Measurements from ENCODE around the gene RANBP2. TPM values are rescaled to one million over a fixed set of nuclear protein-coding genes. Genes with fewer than 3 reads are reported as not detected.
A peak's percentile ranks its signal among the peaks of the same experiment; 100 is the strongest.
"Not testable (repeated sequence)": the region's sequence is repeated elsewhere in the genome, so short reads cannot be mapped to it uniquely, and the experiment has no call there.

Gene RANBP2
- total RNA-seq (2021): 87.2 and 91.4 TPM in 2 replicates
- long read RNA-seq, partial matches to known transcripts: 79 of 103 reads
- long read RNA-seq, other reads (novel, unspliced or antisense): 24 of 103 reads

DNA sequence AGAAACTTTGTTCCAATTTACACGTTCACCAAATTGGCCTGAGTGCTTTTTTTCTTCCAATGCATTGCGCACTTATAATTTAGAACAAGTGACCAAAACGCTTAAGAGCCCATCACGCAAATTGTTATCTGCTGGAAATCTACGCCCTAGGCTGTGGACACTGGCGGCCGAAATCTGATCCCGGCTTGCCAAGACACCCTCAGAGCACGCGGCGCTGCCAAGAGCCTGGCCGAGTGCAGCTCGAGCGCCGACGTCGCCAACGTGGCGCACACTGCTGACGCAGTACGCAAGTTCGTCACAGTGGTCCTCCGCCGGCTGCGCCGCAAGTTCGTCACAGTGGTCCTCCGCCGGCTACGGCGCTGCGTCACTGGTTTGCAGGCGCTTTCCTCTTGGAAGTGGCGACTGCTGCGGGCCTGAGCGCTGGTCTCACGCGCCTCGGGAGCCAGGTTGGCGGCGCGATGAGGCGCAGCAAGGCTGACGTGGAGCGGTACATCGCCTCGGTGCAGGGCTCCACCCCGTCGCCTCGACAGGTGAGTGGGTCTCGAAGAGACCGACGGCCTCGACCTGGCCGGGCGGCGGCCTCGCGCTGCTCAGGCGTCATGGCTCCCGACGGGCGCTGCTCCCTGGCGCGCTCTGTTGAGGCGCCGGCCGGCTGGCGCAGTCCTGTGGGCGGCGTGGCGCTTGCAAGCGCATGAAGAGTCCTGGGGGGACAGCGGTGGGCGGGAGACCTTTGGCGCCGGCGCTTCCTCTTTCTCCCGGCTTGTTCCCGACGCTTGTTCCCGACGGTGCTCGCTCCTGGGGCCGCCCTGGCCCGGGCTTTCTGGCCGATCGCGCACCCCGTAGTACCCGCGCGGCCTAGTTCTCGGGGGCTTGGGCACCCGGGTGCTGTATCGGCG lies at the start of gene RANBP2:
RANBP2 (plus strand) TSS at position 334 of the 896 bp plus-strand sequence; CDS start at position 459, 125 bp downstream.
- H2BK120ac ChIP-seq (ENCODE audit: low read depth, low read length, poor library complexity, severe bottlenecking): peak within 1 kb of the TSS; percentile 62
- H3T11ph ChIP-seq (ENCODE audit: low read length): no peak within 1 kb of the TSS
- H2AFZ ChIP-seq (ENCODE audit: low read length): no peak within 1 kb of the TSS
- no peak within 1 kb of the TSS; the same call in 1 of the 2 replicates for H3K4ac ChIP-seq (ENCODE audit: low read depth, low read length)
- DNase-seq: peak; percentile 97
- H3K14ac ChIP-seq (ENCODE audit: insufficient read depth, low read length): peak within 1 kb of the TSS; percentile 99
- H4K91ac ChIP-seq (ENCODE audit: insufficient read length, low read depth, low read length): no peak within 1 kb of the TSS
- H4K8ac ChIP-seq (replicated peaks; ENCODE audit: insufficient read length, low read depth, low read length): no peak within 1 kb of the TSS
- Mint-ChIP-seq H3K27ac (peak within 1 kb of the TSS; percentile 85 to 99 (median 96); a peak in 6 of 7 replicates), H3K4me1 (peaks cover 12 to 13% of the 10 kb centered on the region in 2 experiments), H3K36me3 (ENCODE audit: insufficient read depth in 1 of 3, low read depth in 3 of 3) (no peaks in the 10 kb centered on the region; a peak in 3 of 7 replicates), H3K27me3 (ENCODE audit: low read depth) (no peaks in the 10 kb centered on the region), H3K4me3 (peak within 1 kb of the TSS; percentile 78 to 84), H3K9me3 (no peaks in the 10 kb centered on the region)
- no peaks in the 10 kb centered on the region for H3K79me1 ChIP-seq (ENCODE audit: insufficient read depth, low read depth, low read length, poor library complexity, severe bottlenecking)
- no peak within 1 kb of the TSS for H3K23ac ChIP-seq (ENCODE audit: insufficient read length, low read depth, low read length)
- H3K79me2 ChIP-seq (ENCODE audit: insufficient read depth, low read length): peaks cover 8% of the 10 kb centered on the region; the same call in 1 of the 2 replicates
- H2BK5ac ChIP-seq (ENCODE audit: insufficient read length, low read length): no peak within 1 kb of the TSS
- no peak within 1 kb of the TSS for H2BK12ac ChIP-seq (ENCODE audit: insufficient read length, low read depth, low read length)
- no peak within 1 kb of the TSS for H3K27ac ChIP-seq (ENCODE audit: insufficient read length, low read depth, low read length)
- no peaks in the 10 kb centered on the region for H3K4me1 ChIP-seq (ENCODE audit: insufficient read depth, low read length)
- no peaks in the 10 kb centered on the region for H4K20me1 ChIP-seq (ENCODE audit: control insufficient read depth, insufficient read depth, insufficient read length)
- H2BK15ac ChIP-seq (ENCODE audit: low read depth, low read length): no peak within 1 kb of the TSS
- no peaks in the 10 kb centered on the region for H3K27me3 ChIP-seq (ENCODE audit: insufficient read depth, low read length)
- H3K56ac ChIP-seq (ENCODE audit: insufficient read length, low read depth, low read length): no peak within 1 kb of the TSS
- WGBS (ENCODE audit: extremely low coverage, insufficient read length, low lambda C conversion rate): no CpG with 5 or more reads among the region's 97 CpGs
- H3K9me3 ChIP-seq (ENCODE audit: control insufficient read depth, low read depth, low read length): no peaks in the 10 kb centered on the region
- H2BK20ac ChIP-seq (ENCODE audit: low read depth, low read length, poor library complexity, severe bottlenecking): no peak within 1 kb of the TSS
- peak within 1 kb of the TSS; percentile 97 for H3K18ac ChIP-seq (ENCODE audit: insufficient read length, low read depth, low read length)
- H3K4me2 ChIP-seq (ENCODE audit: insufficient read depth, insufficient read length, low read length): peak within 1 kb of the TSS; percentile 40
- TF ChIP-seq, protein P1, sequence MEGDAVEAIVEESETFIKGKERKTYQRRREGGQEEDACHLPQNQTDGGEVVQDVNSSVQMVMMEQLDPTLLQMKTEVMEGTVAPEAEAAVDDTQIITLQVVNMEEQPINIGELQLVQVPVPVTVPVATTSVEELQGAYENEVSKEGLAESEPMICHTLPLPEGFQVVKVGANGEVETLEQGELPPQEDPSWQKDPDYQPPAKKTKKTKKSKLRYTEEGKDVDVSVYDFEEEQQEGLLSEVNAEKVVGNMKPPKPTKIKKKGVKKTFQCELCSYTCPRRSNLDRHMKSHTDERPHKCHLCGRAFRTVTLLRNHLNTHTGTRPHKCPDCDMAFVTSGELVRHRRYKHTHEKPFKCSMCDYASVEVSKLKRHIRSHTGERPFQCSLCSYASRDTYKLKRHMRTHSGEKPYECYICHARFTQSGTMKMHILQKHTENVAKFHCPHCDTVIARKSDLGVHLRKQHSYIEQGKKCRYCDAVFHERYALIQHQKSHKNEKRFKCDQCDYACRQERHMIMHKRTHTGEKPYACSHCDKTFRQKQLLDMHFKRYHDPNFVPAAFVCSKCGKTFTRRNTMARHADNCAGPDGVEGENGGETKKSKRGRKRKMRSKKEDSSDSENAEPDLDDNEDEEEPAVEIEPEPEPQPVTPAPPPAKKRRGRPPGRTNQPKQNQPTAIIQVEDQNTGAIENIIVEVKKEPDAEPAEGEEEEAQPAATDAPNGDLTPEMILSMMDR (conservative IDR thresholded peaks at IDR 0.05): no peak
- H3K23me2 ChIP-seq (ENCODE audit: insufficient read length, low read depth, low read length, poor library complexity, severe bottlenecking): no peaks in the 10 kb centered on the region
- no peak within 1 kb of the TSS for H4K5ac ChIP-seq (ENCODE audit: insufficient read length, low read depth, low read length)
- peak within 1 kb of the TSS; percentile 92 for H3K9ac ChIP-seq (ENCODE audit: extremely low read depth, insufficient read length, low read length)
- no peak within 1 kb of the TSS for H2AK5ac ChIP-seq (ENCODE audit: insufficient read length, low read length)

DNA sequence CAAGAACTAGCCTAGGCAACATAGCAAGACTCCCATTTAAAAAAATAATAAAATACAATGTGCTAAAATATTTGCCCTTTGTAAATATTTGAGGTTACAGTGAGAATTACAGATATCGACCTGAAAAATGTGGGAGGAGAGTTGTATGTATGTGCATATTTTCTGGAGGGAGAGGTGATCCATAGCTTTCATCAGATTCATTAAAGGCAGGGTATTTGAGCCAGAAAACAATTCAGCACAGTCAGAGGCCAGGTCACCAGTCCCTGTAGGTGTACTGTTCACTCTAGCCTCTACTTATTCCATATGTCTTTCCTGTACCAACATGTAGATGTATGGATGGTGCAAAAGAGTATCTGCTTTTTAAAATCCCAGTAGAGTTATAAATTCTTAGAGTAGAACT lies 49.0 kb upstream of the RANBP2 start:
- not testable (repeated sequence) for H4K5ac ChIP-seq (ENCODE audit: insufficient read length, low read depth, low read length); H3K27me3 Mint-ChIP-seq (ENCODE audit: low read depth); H3K9ac ChIP-seq (ENCODE audit: extremely low read depth, insufficient read length, low read length)

More for the DNA sequence above, 49.0 kb upstream of the RANBP2 start:
- not testable (repeated sequence) for H3K4me1 Mint-ChIP-seq; H2AFZ ChIP-seq (ENCODE audit: low read length); H3K23ac ChIP-seq (ENCODE audit: insufficient read length, low read depth, low read length); H2BK120ac ChIP-seq (ENCODE audit: low read depth, low read length, poor library complexity, severe bottlenecking); H2BK20ac ChIP-seq (ENCODE audit: low read depth, low read length, poor library complexity, severe bottlenecking); DNase-seq; H3K18ac ChIP-seq (ENCODE audit: insufficient read length, low read depth, low read length); H3K27me3 ChIP-seq (ENCODE audit: insufficient read depth, low read length); H3K36me3 Mint-ChIP-seq (ENCODE audit: insufficient read depth in 1 of 3, low read depth in 3 of 3); H2AK5ac ChIP-seq (ENCODE audit: insufficient read length, low read length); H3K79me2 ChIP-seq (ENCODE audit: insufficient read depth, low read length); H3K4ac ChIP-seq (ENCODE audit: low read depth, low read length); H3K9me3 ChIP-seq (ENCODE audit: control insufficient read depth, low read depth, low read length); H2BK5ac ChIP-seq (ENCODE audit: insufficient read length, low read length); H2BK12ac ChIP-seq (ENCODE audit: insufficient read length, low read depth, low read length); H3K14ac ChIP-seq (ENCODE audit: insufficient read depth, low read length); H3K9me3 Mint-ChIP-seq; H3K4me3 Mint-ChIP-seq; H3K23me2 ChIP-seq (ENCODE audit: insufficient read length, low read depth, low read length, poor library complexity, severe bottlenecking); H3K4me1 ChIP-seq (ENCODE audit: insufficient read depth, low read length); H3K27ac ChIP-seq (ENCODE audit: insufficient read length, low read depth, low read length); H4K20me1 ChIP-seq (ENCODE audit: control insufficient read depth, insufficient read depth, insufficient read length); H4K8ac ChIP-seq (replicated peaks; ENCODE audit: insufficient read length, low read depth, low read length); H3K79me1 ChIP-seq (ENCODE audit: insufficient read depth, low read depth, low read length, poor library complexity, severe bottlenecking); H4K91ac ChIP-seq (ENCODE audit: insufficient read length, low read depth, low read length); H3K27ac Mint-ChIP-seq; H3T11ph ChIP-seq (ENCODE audit: low read length); H2BK15ac ChIP-seq (ENCODE audit: low read depth, low read length); H3K4me2 ChIP-seq (ENCODE audit: insufficient read depth, insufficient read length, low read length); H3K56ac ChIP-seq (ENCODE audit: insufficient read length, low read depth, low read length)
- no CpG with 5 or more reads among the region's 1 CpG for WGBS (ENCODE audit: extremely low coverage, insufficient read length, low lambda C conversion rate)

Data from H9 (cell line).